Stimulated activated CD8-positive, alpha-beta memory T cell treated with anti-CD3 and anti-CD28 coated beads, Interleukin-4, amount 100 ng/mL, for 48 hours (primary cell): ENCODE measurements around the gene IRGC.

Source experiments
- DNase-seq: peaks from one replicate; pipeline ENCODE4 v3.0.0-alpha.2; 2020

Gene IRGC

DNA sequence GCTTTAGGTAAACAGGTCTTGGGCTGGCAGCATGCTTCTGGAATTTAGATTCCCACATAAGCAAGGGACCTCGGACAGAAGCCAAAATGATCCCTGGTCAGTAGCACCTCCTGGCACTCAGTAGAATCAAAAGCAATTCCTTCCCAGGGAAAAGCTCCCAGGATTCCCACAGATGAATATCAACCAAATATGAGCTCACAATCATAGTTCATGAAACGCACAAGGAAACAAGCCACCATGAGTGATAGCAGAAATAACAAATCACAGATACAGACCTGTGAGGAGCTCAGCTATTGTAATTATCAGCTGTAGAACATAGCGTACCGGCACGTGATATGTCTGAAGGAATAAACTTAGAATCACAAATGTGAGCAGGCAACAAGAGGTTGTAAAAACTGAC lies 24.1 kb upstream of the IRGC start:
- no peak for DNase-seq

DNA sequence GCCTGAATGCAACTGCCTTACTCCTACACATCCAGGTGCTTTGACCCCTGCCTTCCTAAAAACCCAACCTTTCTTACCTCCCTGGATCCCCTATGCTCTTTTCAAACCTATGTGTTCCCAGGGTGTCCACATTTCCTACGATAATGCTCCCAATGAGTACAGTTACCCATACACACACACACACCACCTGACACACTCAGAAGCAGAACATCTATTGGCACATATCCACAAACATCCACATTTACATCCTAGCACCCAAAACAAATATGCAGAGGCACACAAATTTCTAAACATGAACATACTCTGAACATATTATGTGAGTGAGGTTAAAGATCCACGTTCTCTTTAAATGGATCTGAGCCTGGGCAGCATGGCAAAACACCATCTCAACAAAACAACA lies 23.5 kb upstream of the IRGC start:
- DNase-seq, result no peak

DNA sequence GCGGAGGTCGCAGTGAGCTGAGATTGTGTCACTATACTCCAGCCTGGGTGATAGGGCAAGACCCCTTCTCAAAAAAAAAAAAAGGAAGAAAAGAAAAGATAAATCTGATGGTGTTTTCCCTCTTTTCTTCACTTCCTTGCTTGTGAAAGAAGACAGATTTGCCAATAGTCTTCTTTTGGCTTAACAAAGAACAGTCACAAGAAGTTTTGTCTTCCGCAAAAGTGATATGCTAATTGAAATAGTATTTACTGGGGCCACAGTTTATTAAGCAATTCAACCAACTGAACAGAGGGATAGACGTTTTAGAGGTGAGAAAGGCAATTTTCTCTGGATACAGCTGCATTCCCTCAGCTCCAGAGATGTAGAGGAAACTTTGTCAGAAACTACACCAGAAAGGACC lies 23.0 kb upstream of the IRGC start:
- no peak for DNase-seq

DNA sequence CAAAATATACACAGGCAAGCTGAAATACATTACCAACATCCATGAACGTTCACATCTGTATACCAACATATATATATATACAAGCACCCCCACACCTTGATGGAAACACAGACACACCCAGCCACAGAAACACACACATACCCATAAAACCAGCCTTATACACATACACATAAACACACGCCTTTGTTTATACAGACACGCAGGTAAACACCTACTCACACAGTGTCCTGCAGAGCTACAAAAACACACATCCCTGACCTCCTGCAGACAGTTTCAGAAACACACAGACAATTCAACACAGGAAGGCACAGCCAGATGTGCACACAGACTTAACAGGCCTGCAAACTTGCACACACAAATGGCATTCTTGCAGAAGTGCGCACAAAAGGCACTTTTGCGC lies 21.3 kb upstream of the IRGC start:
- no peak for DNase-seq

DNA sequence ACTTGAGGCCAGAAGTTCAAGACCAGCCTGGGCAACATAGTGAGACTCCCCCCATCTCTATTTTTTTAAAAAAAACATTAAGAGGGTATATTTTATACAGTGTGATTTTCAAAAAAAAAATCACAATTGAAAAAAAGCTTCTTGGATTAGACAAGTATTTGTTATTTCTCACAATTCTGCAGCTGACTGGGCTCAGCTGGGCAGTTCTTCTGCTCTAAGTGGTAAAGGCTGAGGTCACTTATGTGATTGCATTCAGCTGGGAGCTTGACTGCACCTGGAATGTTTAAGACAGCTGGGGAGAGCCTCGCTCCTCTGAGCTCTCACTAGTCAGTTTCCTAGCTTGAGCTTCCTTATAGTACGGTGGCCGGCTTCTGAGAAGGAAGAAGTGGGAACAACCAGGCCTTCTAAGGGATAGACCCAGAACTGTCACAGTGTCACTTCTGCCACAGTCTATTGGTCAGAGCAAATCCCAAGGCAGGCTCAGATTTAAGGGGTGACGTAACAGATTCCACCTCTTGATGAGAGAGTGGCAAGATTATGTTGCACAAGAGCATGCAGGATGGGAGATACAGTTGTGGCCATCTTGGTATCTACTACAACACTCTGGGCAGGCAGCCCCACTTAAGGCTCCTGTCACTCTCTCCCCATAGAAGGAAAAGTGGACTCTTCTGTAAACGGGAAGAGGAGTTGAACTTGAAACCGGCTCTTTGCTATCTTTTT lies 19.7 kb upstream of the IRGC start:
- DNase-seq, result no peak

DNA sequence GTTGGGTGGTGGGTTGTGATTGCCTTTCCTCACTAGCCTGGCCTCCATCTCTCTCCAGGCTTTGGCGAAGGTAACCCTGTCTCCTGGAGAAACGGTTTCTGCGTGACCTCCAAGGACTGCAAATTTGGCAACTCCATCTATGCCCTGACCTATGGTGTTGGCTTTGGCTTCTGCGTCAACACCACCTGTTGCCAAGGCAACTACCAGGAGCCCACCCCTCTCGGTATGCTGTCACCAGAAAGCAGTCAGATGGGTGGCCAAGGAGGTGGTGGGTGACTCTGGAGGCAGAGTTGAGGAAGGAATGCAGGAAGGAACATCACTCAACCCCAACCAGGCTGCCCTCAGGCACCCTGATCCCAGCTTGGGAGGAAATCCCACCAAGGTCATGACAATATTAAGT lies 18.6 kb upstream of the IRGC start:
- no peak for DNase-seq

DNA sequence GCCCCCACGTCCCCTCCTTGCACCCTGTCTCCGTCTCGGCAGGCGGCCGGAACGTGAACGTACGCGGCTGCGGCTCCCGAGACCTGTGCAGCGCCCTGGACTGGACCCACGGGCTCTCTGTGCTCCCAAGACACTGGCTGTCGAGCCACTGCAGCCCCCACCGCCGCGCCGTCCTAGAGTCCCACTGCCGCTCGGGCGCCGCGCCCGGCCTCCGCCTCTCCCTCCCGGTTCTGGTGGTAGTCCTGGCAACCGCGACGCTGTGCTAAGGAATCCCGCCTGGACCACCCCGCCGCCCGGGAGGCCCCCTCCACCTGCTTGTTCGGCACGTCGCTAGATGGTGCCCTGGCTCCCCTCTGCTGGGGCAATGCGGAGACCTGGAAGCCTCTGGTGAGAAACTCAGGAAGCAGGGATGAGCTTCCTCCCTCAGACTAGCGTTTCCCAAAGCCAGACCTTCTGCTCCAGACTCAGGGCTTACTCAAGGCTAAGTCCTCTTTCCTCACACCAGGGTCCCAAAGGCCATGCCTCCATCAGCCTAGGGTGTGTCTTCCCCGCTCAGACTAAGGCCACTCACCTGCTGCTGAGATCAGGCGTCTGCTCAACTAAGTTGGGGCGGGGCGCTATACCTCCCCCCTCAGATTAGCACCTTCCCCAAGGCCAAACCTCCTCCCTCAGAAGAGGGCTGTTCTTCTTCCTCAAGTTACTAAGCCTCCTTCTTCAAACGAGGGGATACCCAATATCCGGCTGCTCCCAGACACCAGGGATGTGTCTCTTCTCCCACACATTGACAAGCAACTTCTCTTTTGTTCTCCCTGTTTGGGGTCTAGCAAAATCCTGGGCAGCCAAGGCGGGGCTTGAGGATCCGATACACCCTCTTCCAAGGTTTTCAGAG lies 16.1 kb upstream of the IRGC start:
- peak; percentile 31 for DNase-seq

DNA sequence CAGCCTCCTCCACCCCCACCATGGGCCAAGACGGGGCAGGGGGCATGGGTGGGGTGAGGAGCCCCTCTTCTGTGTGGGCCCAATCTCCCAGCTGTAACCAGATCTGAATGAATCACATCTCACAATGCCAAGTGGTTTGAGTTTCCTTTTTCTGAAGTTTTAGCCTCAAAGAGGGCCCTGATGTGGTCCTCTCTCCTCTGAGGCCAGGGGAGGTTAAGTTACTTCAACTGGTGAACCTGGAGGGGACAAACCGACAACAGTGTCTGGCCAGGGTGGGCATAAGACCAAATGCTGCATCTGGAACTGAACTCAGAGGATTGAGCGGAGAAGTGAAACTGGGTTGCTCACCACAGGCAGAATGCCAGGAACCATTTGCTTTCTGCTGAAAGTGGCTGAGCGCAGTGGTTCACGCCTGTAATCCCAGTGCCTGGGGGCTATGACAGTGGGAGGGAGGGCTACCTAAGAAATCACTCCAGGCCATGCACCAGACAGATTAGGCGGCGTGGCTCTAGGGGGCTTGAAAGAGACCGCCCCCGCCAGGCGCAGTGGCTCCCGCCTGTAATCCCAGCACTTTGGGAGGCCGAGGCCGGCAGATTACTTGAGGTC lies 15.4 kb upstream of the IRGC start:
- peak; percentile 48 for DNase-seq

DNA sequence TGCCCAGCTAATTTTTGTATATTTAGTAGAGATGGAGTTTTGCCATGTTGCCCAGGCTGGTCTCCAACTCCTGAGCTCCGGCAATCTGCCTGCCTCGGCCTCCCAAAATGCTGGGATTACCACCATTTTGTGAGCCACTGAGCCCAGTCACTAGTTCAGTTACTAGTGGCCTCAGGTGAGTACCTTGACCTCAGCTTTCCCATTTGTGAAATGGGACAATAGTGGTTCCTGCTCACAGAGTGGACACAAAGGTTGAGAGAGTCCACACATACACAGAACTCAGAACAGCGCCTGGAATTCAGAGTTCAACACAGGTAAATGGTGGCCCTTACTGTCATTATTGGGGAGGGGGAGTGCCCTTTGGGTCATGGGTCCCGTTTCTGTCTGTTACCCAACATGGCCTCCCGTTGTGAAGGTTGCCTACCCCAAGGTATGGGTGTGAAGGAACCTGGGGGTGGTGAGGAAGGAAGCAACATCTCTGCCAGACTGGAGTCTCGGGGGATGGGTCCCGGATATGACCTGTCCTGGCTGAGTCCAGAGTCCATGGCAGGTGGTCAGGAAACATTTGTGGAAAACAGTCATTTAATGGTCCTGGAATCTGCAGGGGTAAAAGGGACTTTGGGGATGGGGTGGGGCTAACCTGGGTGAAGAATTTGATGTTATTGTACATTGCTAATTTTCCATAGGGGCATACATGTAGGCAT lies 11.7 kb upstream of the IRGC start:
- no peak for DNase-seq

DNA sequence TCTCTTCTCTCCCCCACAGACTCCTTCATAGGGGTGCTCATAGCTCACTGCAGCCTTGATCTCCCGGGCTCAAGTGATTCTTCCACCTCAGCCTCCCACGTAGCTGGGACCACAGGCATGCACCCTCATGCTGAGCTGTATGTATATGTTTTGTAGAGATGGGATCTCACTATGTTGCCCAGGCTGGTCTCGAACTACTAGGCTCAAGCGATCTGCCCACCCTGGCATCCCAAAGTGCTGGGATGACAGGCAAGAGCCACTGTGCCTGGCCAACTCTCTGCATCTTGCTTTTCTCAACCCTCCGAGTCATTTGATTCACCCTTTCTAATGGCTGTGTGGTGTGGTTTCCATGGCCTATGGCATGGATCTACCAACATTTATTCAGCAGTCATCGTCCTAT lies 10.1 kb upstream of the IRGC start:
- no peak for DNase-seq

DNA sequence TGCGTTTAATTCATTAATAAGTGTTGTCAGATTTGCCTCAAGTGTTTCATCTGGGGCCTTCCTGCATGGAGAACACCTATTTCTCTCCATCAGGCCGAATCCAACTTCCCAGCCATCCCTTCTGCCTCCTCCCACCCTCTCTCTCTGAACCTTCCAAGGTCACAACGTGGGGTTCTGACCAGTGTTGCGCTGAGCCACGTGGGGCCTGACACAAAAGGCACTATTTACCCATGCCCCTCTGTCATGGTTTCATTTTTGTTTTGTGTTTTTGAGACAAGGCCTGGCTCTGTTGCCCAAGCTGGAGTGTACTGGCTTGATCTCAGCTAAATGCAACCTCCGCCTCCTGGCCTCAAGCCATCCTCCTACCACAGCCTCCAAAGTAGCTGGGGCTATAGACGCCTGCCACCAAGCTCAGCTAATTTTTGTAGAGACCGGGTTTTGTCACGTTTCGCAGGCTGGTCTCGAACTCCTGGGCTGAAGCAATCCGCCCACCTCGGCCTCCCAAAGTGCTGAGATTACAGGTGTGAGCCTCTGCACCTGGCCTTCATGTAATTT lies 8.6 kb upstream of the IRGC start:
- no peak for DNase-seq

DNA sequence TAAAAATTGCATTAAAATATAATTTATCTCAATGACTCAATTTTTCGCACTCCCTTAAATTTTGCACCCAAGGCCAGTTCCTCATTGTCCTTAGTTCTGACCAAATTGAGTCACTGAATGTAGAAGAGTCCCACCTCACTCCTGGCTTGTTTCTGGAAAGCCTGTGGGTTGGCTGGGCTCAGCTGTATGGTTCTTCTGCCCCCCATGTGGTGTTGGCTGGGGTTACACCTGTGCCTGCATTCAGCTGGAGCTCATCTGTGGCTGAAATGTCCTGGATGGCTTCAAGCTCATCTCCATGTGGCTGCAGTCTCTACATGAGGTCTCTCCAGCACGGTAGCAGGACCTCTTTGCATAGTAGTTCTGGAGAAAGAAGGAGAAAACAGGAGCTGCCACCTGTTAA lies 7.2 kb upstream of the IRGC start:
- no peak for DNase-seq

DNA sequence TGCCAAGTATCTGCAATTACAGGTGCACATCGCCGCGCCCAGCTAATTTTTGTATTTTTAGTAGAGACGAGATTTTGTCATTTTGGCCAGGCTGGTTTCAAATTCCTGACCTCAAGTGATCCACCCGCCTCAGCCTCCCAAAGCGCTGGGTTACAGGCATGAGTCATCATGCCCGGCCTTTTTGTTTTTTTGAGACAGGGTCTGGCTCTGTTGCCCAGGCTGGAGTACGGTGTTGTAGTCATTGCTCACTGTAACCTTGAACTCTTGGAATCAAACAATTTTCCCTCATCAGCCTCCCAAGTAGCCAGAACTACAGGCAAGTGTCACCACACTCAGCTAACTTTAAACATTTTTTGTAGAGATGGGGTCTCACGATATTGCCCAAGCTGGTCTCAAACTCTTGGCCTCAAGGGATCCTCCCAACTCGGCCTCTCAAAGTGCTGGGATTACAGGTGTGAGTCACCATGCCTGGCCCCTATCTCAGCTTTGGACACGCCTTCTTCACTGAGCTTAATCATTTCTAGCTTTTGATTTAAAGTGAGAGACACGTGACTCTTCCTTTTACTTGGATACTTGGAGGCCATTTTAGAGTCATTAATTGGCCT lies 4.0 kb upstream of the IRGC start:
- no peak for DNase-seq

DNA sequence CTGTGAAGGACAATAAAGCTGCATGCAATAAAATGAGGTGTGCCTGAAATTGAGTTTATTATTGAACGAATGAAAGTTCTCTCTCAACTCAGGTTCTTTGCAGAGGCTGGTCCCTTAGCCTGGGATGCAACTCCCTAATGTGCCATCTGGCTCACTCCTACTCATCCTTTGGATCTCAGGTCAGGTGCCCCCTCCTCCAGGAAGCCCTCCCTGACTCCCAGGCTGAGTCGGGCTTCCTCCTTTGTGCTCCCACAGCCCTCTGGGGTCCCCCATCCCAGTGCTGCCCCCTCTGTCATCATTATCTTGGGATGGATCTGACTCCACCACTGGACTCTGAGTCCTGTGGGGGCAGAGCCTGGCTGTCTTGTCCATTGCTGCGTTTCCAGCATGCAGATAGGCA lies 2.7 kb upstream of the IRGC start:
- no peak for DNase-seq

DNA sequence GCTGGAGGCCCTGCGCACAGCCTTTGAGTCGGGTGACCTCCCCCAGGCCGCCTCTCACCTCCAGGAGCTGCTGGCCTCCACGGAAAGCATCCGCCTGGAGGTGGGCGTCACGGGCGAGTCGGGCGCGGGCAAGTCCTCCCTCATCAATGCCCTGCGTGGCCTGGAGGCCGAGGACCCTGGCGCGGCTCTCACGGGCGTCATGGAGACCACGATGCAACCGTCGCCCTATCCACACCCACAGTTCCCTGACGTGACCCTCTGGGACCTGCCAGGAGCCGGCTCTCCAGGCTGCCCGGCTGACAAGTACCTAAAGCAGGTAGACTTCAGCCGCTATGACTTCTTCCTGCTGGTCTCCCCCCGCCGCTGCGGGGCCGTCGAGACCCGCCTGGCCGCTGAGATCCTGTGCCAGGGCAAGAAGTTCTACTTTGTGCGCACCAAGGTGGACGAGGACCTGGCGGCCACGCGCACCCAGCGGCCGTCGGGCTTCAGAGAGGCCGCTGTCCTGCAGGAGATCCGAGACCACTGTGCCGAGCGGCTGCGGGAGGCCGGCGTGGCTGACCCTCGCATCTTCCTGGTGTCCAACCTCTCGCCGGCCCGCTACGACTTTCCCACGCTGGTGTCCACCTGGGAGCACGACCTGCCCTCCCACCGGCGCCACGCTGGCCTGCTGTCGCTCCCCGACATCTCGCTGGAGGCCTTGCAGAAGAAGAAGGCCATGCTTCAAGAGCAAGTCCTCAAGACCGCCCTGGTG lies 2.9 kb downstream of the IRGC start:
- no peak for DNase-seq

DNA sequence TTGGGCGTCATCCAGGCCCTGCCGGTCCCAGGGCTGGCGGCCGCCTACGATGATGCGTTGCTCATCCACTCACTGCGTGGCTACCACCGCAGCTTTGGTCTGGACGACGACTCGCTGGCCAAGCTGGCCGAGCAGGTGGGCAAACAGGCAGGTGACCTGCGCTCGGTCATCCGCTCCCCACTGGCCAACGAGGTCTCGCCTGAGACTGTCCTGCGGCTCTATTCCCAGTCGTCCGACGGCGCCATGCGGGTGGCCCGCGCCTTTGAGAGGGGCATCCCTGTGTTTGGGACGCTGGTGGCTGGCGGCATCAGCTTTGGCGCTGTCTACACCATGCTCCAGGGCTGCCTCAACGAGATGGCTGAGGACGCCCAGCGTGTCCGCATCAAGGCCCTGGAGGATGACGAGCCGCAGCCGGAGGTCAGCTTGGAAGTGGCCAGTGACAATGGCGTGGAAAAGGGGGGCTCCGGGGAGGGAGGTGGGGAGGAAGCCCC lies 3.5 kb downstream of the IRGC start:
- no peak for DNase-seq

DNA sequence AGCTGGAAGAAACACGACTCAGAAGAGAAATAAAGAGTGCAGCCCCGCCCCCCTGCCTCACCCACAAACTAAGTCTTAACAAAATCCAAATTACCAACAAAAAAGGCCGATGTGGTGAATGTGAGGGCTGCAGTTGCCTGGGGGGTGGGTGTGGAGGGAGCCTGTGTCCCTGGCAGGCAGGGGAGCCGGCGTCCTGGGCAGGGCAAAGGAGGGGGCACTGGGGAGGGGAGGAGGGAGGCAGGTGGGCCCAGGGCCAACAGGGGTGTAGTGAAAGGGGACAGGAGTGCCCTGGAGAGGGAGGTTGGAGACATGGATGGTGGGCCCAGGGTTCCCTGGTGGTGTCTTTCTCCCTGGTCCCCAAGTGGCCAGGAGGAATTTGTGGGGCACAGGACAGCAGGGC lies 4.0 kb downstream of the IRGC start:
- no peak for DNase-seq

DNA sequence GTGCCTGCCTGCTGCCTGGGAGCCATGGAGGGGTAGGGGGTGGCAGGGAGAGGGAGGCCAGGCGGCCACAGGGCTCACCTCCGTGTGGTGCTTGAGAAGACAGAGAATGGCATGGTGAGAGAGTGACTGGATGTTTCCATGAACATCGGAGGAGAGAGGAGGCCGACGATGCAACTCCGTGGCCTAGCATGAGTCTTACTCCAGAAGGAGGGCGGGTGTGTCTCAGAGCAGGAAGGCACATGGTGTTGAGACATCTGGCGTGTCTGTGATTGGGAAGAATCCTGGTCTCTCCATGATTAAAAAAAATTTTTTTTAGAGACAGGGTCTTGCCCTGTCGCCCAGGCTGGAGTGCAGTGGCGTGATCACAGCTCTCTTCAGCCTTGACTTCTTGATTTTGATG lies 5.1 kb downstream of the IRGC start:
- no peak for DNase-seq

DNA sequence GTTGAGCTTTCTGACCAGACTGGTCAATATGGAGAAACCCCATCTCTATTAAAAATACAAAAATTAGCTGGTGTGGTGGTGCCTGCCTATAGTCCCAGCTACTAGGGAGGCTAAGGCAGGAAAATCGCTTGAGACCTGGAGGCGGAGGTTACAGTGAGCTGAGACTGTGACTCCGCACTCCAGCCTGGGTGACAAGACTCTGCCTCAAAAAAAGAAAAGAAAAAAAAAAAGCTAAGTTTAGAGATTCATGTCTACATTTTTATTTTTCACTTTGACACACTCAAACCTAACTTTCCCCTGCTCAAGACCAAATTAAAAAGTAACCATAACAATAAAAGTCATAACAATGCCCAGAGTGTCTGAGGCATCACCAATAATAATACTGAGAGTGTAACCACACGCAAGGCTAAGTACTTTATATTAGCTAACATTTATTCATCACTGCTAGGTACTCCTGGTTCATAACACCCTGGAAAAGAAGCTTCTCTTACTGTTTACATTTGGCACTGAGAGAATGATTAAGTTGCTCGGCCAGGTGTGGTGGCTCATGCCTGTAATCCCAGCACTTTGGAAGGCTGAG lies 5.7 kb downstream of the IRGC start:
- no peak for DNase-seq

DNA sequence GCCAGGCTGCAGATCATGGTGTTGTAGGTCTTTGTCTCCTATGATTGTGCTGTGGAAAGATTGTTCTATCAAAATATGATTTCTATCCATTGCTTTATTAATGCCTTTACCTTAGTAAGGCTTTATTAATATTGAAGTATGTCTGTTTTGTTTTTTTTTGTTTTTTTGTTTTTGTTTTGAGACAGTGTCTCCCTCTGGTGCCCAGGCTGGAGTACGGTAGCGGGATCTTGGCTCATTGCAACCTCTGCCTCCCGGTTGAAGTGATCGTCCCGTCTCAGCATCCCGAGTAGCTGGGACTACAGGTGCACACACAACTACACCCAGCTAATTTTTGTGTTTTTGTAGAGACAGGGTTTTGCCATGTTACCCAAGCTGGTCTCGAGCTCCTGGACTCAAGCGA lies 7.7 kb downstream of the IRGC start:
- no peak for DNase-seq

DNA sequence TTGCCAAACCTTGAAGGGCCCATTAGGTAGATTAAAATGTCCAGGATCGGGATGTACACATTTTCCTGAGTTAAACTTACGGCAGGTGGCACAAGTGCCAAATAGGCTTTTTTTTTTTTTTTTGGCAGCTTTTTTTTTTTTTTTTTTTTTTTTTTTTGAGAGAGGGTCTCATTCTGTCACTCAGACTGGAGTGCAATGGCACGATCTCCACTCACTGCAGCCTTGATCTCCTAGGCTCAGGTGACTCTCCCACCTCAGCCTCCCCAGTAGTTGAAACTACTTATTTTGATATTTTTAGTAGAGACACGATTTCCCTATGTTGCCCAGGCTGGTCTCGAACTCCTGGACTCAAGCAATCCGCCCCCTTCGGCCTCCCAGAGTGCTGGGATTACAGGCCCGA lies 9.0 kb downstream of the IRGC start:
- no peak for DNase-seq
